ENCODE measurements around the gene PAIP2.

DNA sequence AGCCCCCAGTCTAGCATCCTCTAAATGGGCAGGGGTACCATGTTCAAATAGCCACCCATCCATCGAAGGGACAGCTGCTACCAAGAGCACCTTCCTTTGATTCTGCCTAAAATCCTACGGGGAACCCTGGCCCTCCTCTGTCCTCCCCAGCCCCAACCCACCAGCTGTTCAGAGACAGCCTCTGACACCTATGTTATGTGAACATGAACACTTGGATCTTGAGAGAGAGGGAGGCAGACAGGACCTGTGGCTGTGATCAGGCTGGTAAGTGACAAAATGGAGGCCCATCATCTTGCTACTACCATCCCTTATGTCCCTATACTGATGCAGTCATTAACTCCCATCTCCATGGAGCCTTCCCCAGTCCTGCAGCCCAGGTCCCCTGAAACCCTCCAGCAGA is 33.3 kb downstream of the PAIP2 start:
- TF ChIP-seq, protein P1, sequence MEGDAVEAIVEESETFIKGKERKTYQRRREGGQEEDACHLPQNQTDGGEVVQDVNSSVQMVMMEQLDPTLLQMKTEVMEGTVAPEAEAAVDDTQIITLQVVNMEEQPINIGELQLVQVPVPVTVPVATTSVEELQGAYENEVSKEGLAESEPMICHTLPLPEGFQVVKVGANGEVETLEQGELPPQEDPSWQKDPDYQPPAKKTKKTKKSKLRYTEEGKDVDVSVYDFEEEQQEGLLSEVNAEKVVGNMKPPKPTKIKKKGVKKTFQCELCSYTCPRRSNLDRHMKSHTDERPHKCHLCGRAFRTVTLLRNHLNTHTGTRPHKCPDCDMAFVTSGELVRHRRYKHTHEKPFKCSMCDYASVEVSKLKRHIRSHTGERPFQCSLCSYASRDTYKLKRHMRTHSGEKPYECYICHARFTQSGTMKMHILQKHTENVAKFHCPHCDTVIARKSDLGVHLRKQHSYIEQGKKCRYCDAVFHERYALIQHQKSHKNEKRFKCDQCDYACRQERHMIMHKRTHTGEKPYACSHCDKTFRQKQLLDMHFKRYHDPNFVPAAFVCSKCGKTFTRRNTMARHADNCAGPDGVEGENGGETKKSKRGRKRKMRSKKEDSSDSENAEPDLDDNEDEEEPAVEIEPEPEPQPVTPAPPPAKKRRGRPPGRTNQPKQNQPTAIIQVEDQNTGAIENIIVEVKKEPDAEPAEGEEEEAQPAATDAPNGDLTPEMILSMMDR (IDR thresholded peaks at IDR 0.05): no peak
- TF ChIP-seq POLR2A (IDR thresholded peaks at IDR 0.05; ENCODE audit: low read depth): no peak

Measured in esophagus muscularis mucosa (tissue), 3 donors.